A172 (cell line): Measurements from ENCODE around the gene AAR2. TPM values are rescaled to one million over a fixed set of nuclear protein-coding genes. Genes with fewer than 3 reads are reported as not detected.

Source experiments
- DNase-seq: peaks from one replicate; pipeline ENCODE4 v3.0.0-alpha.2; 2015; ENCODE audit warnings: low spot score
- total RNA-seq: library from RNA; depleted of rRNA; stranded (reverse); fragments of >200 nt; shearing (Covaris generic); gene quantifications from 2 replicates; pipeline ENCODE4 v1.2.3, GENCODE V29; 2014; rRNA removed

The AAR2 gene, protein sequence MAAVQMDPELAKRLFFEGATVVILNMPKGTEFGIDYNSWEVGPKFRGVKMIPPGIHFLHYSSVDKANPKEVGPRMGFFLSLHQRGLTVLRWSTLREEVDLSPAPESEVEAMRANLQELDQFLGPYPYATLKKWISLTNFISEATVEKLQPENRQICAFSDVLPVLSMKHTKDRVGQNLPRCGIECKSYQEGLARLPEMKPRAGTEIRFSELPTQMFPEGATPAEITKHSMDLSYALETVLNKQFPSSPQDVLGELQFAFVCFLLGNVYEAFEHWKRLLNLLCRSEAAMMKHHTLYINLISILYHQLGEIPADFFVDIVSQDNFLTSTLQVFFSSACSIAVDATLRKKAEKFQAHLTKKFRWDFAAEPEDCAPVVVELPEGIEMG
- 36.7 and 36.8 TPM in 2 replicates for total RNA-seq

DNA sequence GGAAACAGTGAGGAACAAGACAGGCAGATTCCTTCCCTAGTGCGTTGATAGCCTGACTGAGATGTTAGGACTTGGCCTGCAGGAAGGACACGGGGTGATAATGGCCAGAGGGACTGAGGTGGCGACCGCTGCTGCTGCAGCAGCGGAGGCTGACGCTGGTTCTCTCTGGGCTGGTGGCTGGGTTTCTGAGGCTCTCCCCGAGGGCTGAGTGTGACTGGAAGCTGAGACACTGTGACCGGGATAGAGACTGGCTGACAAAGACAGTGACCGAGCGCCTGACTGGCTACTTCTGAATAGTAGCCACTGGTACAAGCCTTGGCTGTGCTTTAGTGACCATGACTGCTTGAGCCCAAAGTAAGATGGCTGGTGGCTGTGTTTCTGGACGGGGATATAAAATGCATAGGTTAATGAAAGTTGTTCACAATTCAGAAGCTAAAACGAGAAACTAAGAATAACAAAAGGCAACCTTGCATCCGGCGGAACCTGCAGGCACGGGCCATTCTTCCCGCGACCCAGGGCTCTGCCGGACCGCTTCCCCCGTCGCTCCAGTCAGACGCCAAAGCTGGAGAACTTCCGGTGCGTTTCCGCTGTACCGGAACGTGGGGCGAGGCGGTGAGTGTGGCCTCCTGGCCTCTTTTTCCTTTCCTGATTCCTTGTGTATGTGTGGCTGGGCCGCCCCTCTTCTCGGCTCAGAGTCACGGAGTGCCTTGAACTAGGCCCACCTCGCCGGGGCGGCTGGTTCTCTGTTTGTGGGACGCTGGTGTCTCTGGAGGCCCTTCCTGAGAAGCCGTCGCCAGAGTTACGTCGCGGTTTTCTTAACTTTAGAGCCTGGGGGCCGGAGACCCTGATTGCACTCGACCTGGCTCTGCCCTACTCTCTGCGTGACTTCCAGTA is at the start of gene AAR2:
Gene AAR2, plus strand, starts transcription at position 587 of the 894 bp plus-strand sequence. CDS start 3,391 bp downstream, outside the sequence.
- DNase-seq = peak; percentile 70

DNA sequence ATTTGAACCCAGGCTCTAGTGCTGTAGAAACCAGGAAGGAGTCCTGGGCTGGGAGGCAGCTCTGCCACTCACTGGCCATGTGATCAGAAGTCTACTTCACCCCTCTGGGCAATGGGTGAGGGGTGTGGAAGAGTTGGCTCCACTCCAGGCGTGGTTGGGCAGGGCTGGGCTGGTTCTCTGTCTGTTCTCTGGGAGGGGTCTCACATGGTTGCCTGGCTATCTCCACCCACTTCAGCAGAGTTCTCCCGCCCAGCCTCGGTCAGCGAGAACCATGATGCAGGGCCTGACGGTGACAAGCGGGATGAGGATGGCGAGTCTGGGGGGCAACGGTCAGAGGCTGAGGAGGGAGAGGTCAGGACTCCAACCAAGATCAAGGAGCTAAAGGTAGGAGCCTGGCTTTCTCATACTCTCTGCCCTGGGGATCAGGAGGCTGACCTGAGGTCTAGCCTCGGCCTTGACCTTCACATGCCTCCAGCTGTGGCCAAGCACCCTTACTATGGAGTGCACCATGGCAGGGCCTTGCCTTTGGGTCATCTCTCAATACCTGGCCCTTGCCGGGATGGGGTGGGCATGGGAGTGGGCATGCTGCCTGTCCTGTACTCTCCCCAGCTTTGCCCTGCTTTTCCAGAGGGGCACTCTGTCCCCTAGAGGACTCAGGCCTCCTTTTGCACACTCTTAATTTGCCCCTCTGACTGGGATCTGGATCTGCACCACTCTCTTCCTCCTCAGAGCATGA is 42.1 kb upstream of the AAR2 start:
- DNase-seq = no peak

DNA sequence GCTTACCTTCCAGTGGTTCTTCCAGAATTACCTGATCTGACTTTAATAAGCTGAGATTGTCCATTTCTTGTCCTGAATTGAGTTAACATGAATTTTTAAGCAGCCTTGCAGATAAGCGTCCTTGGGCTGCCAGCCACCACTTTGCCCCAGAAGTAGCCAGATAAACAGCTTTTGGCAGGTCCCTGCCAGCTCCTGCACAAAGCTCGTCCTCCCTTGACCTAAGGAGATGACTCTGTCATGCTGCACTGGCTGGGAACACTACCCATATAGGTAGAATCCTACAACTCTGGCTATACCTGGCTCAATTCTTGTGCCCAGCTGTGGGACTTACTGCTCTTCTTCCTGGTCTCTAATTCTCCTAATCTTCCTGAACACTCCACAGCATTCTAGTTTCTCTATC is 39.6 kb upstream of the AAR2 start:
- DNase-seq = no peak

DNA sequence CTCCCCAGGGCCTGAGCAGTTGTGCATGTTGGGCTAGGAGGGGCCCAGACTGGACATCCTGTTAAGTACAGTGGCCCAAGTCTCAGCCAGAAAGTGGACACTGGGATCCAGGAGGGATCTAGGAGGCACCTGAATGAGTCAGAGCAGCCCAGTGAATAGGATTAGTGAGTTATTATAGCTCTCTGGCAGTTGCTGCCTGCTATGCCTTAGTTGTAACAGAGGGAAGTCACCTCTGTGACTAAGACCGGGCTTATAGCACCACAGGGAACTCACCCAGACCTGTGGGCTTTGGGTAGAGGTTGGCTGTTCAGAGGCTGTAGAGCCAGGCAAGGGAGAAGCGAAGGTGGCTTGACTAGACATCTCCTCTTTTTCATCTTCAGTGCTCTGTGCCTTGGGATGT is 39.0 kb upstream of the AAR2 start:
- DNase-seq = peak; percentile 22

DNA sequence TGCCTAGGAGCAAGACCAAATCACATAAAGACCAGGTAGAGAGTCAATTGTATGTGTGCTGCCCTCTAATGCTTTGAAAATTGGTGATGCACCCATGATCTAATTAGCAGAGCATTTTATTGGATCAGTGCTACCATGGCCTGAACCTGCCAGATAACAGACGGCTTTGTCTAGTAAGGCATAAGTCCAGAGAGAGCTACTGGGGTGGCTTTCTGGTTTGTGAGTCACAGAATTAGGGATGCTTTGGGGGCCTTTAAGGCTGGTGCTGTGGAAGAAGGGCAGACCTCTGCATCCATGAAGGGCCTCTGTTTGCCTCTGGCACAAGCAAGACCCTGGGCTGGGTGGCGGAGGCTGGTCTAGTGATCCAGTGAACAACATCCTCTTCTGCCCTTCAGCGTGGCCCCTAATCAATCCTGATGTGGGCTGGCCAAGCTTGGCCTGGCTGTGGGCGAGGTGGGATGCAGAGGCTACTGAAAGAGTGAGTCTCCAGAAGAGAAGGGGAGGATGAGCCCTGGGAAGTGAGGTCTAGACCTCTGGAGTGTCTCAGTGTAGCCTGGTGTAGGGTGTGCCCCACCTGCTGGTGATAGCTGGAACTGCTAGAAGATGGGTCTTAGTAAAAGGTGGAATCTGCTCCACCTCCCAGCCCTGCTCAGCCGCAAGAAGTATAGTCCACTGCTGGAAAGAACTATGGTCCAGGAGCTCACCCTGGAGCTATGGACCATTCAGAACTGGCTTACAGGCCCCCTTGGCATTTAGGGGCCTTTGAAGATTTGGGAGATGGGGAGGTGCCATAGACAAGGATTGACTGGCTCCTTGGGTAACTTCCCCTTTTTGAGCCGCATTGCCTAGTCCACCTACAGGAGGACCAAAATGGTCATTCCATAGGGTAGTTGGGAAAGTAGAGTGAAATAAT is 36.7 kb upstream of the AAR2 start:
- DNase-seq = peak; percentile 77

DNA sequence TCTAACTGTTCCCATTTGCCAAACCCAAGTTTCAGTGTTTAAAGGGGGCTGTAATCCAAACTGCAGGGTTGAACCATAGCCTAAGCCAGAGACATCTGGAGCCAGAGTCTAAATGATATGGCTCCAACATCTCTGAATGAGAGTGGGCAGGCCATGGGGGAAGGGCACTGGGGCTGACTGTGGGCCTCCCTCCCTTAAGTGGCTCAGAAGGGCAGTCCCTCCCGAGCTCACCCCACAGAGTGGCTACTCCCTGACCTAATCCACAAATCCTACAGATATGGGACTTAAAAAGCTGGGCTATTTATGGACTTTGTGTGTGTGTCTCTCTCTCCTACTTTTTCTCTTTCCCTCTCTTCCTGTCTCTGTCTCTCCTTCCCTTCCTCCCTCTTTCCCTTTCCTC is 35.8 kb upstream of the AAR2 start:
- DNase-seq = no peak

DNA sequence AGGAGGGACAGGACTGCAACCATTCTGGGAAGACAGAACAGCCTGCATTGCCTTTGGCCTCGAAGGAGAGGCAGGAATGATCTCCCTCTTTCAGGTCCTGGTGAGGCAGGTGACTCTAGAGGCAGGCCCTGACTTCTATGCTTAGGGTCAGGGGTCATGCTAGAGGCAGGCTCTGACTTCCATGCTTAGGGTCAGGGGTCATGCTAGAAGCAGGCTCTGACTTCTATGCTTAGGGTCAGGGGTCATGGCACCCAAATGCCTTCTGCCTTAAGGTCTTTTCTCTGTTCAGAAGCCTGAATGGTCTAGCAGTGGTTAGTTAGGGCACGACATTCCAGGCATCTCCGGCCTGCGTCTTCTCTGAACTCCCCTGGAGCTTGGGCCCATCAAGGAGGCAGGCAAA is 35.1 kb upstream of the AAR2 start:
- DNase-seq = no peak

DNA sequence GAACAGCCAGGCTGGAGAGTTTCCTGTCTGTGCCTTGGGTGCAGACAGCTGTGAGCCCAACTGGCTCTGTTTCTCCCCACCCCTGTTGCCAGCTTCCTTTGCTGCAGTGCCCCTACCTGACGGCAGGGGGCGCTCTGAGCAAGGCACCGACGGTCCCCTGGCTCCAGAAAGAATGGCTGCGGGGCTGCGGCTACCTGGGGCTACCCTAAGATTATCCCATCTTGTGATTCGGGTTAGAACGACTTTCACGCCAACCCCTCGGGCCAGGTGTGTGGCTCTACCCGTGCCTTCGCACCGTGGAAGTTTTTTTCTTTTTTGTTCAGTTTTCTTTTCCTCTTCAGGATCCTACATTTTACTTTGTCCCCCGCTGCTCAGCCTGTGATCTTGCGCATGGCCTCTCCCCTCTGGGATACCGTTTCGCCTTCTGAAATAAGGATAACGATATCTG is 33.4 kb upstream of the AAR2 start:
- DNase-seq = peak; percentile 57

DNA sequence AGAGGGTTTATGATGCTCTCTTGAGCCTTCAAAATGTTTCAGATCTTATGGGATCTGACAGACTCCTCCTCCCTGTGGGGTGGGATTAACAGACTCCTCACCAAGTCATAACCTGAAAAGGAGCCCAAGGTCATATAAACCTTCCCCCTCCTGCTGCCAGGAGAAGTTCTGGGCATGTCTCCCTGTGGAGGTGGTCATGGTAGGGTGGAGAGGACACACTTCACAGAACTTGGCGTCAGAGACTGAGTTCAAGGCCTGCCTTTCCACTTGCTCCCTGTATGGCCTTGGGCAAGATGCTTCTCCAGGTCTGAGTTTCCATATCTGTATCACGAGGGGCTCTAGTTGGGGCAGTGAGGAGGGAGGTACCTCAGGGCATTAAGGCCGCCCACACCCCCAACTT is 32.4 kb upstream of the AAR2 start:
- no peak for DNase-seq

DNA sequence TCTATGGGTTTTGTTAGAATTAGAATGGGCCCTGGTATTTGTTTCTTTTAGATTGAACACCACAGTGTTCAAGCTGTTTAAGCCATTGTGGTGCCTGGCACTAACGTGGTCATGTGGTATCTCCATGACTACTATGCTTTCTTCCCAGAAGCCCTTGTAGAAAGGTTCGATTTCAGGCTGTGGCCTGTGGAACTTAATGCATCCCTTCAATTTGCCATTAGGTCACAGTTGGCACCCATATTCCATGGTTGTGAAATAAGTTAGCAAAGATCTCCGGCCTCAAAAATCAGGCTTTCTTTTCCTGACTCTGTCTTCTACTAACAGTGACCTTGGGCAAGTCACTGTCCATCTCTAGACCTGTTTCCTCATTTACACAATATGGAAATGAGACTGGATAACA is 31.3 kb upstream of the AAR2 start:
- DNase-seq = no peak

DNA sequence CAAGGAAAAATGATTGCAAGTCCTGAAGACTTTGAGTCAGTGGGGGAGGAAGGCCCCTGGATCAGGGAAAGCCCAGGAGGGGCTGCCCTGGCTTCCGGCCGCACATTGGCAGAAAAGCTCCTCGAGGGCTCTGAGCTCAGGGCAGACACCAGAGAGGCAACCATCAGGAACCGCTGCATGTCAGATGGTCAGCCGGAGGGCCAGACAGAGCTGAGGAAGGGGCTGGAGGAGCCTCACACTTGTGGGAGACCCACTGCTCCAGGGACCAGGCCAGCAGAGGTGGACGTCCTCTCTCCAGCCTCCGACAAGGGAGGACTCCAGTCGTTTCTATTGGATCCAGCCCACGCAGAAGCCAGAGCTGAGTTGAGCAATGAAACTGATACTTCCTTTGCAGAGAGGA is 30.2 kb upstream of the AAR2 start:
- DNase-seq = no peak

DNA sequence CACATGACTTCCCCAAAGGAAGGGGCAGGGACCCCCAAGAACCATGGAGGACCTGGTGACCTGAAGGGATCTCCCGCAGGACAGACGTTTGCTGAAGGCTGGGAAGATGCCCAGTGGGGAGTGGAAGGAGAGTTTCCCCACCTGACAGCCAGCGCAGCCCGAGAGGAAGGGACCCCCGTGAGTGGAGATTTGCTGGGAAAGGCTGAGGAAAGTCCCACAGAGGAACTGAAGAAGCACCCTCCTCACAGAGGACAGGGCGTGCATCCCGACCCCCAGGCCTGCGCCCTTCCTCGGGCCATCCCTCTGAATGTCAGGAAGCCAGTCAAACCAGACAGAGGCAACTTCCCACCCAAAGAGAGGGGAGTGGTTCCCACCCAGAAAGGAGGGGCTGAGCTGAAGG is 29.6 kb upstream of the AAR2 start:
- no peak for DNase-seq

DNA sequence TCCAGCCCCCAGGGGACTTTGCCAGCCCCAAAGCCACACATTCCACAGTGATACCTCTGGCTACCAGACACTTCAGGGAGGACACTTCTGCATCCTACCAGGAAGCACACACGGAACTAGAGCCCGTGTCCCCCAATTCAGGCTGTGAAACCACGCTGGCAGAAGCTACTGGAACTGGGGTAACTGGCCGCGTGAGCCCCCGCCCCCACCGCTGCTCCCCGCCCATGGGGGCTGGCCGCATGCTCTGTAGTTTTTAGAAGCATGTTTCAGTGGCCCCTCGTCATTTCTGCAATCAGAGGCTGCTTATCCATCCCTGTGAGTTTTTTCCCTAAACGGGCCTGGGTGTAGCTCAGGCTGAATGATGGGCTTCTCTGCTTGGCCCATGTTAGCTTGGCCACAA is 28.7 kb upstream of the AAR2 start:
- no peak for DNase-seq

DNA sequence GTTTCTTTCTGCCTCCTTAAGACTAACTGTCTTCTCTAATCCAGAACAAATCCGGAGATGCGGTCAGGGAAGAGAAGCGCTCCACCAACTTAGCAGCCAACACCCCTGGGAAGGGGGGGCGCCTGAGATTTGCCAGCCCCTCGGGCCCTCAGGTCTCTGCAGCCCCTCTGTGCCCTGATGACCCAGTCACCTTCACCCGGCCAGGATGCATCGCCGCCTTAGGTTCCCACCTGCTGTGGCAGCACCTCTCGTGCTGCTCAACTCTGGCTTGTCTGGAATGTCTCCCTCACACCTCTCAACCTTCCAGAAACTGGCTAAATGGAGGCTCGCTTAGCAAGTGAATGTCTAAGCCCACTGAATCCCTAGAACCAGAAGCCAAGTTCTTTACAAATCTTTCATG is 28.0 kb upstream of the AAR2 start:
- no peak for DNase-seq

DNA sequence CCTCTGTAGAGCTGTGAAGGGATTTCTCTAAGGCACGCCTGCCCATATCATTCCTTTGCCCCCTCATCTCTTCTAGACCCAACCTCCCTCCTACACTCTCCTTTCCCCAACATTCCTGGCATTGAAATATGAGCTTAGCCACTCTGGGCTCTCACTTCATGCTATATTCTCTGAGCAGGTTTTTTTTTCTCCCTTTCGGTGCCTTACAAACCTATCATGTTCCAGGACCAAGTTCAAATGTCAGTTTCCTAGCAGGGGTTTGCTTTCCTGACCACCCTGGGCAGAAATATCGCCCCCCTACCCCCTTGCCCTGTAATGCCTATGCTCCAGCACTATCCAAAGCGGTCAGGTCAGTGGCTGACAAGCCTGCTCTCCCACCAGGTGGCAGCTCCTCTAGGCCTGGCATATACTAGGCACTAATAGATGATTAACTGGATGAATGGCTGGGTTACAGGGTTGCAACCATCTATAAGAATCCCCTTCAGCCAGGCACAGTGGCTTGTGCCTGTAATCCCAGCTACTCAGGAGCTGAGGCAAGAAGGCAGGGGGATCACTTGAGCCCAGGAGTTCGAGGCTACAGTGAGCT is 25.7 kb upstream of the AAR2 start:
- DNase-seq = no peak

DNA sequence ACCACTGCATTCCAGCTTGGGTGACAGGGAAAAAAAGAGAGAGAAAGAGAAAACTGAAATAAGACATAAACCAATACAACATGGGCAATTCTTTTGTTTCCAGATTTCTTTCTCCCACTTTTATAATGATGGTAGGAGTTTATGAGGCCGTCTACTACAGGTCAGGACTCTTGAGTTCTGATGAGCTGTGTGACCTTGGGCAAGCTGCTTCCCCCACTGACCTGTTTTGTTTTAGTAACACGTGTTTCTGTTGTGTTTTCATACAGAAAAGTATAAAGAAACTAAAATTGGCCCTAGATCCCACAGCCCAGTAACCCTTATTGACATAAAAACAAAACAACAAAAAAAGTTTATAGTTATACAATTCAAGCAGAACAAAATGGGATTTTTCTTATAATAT is 22.9 kb upstream of the AAR2 start:
- DNase-seq = no peak

DNA sequence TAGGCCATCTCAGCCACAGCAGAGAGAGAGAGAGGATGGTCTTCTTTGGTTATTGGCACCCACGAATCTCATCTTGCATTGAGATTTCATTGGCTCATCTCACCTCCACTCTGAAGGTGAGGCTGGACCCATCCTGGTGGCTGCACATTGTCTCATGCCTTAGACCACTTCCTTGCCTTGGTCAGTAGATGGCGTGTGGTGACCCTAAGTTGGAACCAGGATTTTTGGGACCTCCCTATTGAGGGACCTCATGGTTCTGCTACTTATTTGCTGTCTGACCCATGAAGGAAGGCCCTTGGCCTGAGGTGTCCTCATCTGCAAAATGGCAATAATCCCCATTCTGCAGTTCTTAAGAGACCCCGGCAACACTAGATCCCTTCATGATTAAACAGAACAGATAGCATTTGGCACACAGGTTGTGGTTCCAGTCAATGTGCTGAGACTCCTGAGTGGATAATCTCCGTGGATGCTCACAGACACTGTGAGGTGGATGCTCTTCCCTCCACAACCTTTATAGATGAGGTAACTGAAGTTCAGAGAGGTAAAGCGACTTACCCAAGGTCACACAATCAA is 21.5 kb upstream of the AAR2 start:
- peak; percentile 18 for DNase-seq

DNA sequence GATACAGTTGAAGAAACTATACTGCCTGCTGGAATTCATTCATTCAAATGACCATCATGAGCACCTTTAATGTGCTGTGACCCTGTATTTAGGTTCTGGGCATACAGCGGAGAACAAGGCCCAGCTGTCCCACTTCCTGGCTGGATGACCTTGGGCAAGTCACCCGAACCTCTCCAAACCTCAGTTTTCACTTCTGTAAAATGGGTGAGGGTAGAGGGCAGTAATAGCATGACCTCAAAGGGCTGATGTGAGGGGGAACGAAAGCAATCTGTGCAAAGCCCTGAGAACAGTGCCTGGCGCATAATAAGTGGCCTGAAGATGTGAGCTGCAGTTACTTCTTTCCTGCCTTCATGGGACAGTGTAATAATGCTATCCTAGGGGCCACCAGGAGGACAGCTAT is 20.5 kb upstream of the AAR2 start:
- DNase-seq = no peak

DNA sequence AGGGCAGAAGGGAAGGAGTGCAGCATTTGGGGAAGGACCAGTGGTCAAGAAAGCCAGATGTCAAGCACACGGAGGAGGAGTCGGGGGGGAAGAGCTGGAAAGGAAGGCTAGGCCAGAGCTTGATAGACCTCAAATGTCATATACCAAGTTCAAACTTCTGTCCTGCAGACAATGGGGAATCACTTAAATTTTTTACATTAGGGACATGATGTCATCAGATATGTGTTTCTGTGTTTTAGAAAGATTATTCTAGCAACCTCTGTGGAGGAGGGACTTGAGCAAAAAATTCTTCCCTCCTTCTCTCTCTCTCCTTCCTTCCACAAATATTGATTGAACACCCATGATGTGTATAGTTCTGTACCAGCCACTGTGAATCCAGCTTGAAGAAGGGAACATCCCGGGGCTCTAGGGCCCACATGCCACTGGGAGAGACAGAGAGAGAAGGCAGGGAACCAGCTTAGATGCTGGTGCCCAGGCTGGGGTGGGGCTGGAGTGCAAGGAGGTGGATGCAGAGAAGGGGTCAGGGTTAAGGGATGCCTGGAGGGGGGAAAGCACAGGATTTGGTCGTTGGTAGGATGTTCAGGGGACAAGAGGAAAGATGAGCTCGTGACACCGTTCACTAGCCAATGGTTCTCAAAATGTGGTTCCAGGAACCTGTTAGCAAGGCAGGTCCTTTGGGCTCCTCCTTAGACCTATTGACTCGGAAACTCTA is 19.8 kb upstream of the AAR2 start:
- no peak for DNase-seq

DNA sequence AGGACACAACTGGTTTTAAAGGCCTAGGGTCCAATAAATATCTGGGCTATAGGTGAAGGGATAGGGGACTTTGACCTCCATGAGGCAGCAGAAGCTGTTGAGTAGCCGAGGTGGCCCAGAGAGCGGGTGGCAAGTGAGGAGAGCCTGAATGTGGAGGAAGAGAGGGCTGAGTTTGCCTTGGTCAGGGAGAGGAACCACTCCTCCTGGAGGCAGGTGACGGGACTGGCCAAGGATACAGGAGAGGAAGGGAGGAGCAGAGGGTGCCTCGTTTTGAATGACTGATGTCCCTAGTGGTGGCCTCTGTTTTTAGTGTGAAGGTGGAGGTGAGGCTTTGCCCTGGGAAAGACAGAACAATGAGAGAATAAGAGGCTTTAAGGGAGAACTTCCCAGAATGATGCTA is 19.1 kb upstream of the AAR2 start:
- no peak for DNase-seq
